HEK293 (cell line): Measurements from ENCODE around the gene KPNA6.

Experiments
- CTCF ChIA-PET: fragments of 350-600 bp; formaldehyde crosslinking; extraction: SDS; loops from one replicate; lab custom pipeline; 2021; ENCODE audit warnings: antibody characterized with exemption; lab: Yijun Ruan, JAX
- POLR2A ChIA-PET: fragments of 300-600 bp; formaldehyde crosslinking; extraction: SDS; loops from one replicate; lab custom pipeline; 2020; ENCODE audit warnings: antibody characterized with exemption, inconsistent platforms; lab: Yijun Ruan, JAX
- H3K27ac ChIP-seq: fragments of 200-500 bp; sonication (Bioruptor generic); 2 replicates; pipeline ENCODE4 v1.5.1; 2014; ENCODE audit warnings: low read depth, low read length, control low read depth, inconsistent platforms; ENCODE audit errors: extremely low read depth
- H3K36me3 ChIP-seq, 2 experiments: fragments of 200-500 bp in 1 of 2; sonication (Bioruptor generic) in 1 of 2; 1 replicate in 1 of 2; 2 replicates in 1 of 2; pipeline ENCODE4 v1.5.1; 2014 to 2017; ENCODE audit warnings: inconsistent platforms in 2 of 2, low read length in 2 of 2; ENCODE audit not compliant: control insufficient read depth in 2 of 2, insufficient read depth in 1 of 2
- H3K4me1 ChIP-seq: fragments of 200-500 bp; sonication (Bioruptor generic); 2 replicates; pipeline ENCODE4 v1.5.1; 2014; ENCODE audit warnings: mild to moderate bottlenecking, low read length, inconsistent platforms; ENCODE audit not compliant: control insufficient read depth, insufficient read depth
- H3K4me3 ChIP-seq: 2 replicates; pipeline ENCODE4 v1.5.1; 2011; ENCODE audit warnings: low read depth, mild to moderate bottlenecking, control low read depth, low read length, moderate library complexity
- H3K9me3 ChIP-seq: fragments of 200-500 bp; sonication (Bioruptor generic); 2 replicates; pipeline ENCODE4 v1.5.1; 2014; ENCODE audit warnings: low read depth, low read length, inconsistent platforms; ENCODE audit not compliant: control insufficient read depth, insufficient read depth
- GFI1B ChIP-seq: fragments of 450-650 bp; formaldehyde crosslinking; IDR thresholded peaks from 2 replicates; pipeline ENCODE4 v1.5.1; 2016; ENCODE audit warnings: missing biosample characterization, missing genetic modification characterization
- IKZF3 ChIP-seq: fragments of 450-650 bp; IDR thresholded peaks from 2 replicates; pipeline ENCODE4 v1.5.0; 2018; ENCODE audit warnings: missing biosample characterization, mild to moderate bottlenecking, missing genetic modification characterization, moderate library complexity
- KLF16 ChIP-seq: fragments of 450-650 bp; formaldehyde crosslinking; IDR thresholded peaks from 2 replicates; pipeline ENCODE4 v1.5.1; 2017; ENCODE audit warnings: missing biosample characterization, missing genetic modification characterization
- SP2 ChIP-seq: fragments of 450-650 bp; formaldehyde crosslinking; IDR thresholded peaks from 2 replicates; pipeline ENCODE4 v1.5.1; 2016; ENCODE audit warnings: missing biosample characterization, missing genetic modification characterization
- ZBTB48 ChIP-seq: fragments of 450-650 bp; formaldehyde crosslinking; IDR thresholded peaks from 2 replicates; pipeline ENCODE4 v1.5.1; 2016; ENCODE audit warnings: missing biosample characterization, missing genetic modification characterization
- ZBTB49 ChIP-seq: fragments of 450-650 bp; formaldehyde crosslinking; IDR thresholded peaks from 2 replicates; pipeline ENCODE4 v1.5.1; 2016; ENCODE audit warnings: missing biosample characterization, missing genetic modification characterization, low read depth
- ZFP69B ChIP-seq: fragments of 450-650 bp; formaldehyde crosslinking; IDR thresholded peaks from 2 replicates; pipeline ENCODE4 v1.5.1; 2016; ENCODE audit warnings: missing biosample characterization, missing genetic modification characterization
- ZNF112 ChIP-seq: fragments of 450-650 bp; formaldehyde crosslinking; IDR thresholded peaks from 2 replicates; pipeline ENCODE4 v1.5.0; 2017; ENCODE audit warnings: missing biosample characterization, missing genetic modification characterization
- ZNF114 ChIP-seq: fragments of 450-650 bp; formaldehyde crosslinking; IDR thresholded peaks from 2 replicates; pipeline ENCODE4 v1.5.0; 2017; ENCODE audit warnings: missing biosample characterization, missing genetic modification characterization
- ZNF138 ChIP-seq: fragments of 450-650 bp; formaldehyde crosslinking; IDR thresholded peaks from 2 replicates; pipeline ENCODE4 v1.5.1; 2016; ENCODE audit warnings: missing biosample characterization, missing genetic modification characterization, borderline replicate concordance
- ZNF146 ChIP-seq: fragments of 450-650 bp; formaldehyde crosslinking; IDR thresholded peaks from 2 replicates; pipeline ENCODE4 v1.5.1; 2016; ENCODE audit warnings: missing biosample characterization, missing genetic modification characterization
- ZNF274 ChIP-seq, 2 experiments: fragments of 200-500 bp in 1 of 2; fragments of 450-650 bp in 1 of 2; sonication (Bioruptor generic) in 1 of 2; formaldehyde crosslinking in 1 of 2; IDR thresholded peaks; 2 replicates each; pipeline versions ENCODE4 v1.5.1 to v1.6.1; 2014 to 2016; ENCODE audit warnings: borderline replicate concordance in 1 of 2, inconsistent platforms in 1 of 2, low read length in 1 of 2, missing biosample characterization in 1 of 2, missing genetic modification characterization in 1 of 2
- ZNF37A ChIP-seq: fragments of 450-650 bp; IDR thresholded peaks from 2 replicates; pipeline ENCODE4 v1.5.1; 2018; ENCODE audit warnings: missing biosample characterization, missing genetic modification characterization
- ZNF48 ChIP-seq: fragments of 450-650 bp; formaldehyde crosslinking; IDR thresholded peaks from 2 replicates; pipeline ENCODE4 v1.5.1; 2016; ENCODE audit warnings: missing biosample characterization, missing genetic modification characterization
- ZSCAN30 ChIP-seq: fragments of 450-650 bp; IDR thresholded peaks from 2 replicates; pipeline ENCODE4 v1.5.1; 2018; ENCODE audit warnings: missing biosample characterization, mild to moderate bottlenecking, missing genetic modification characterization, moderate library complexity
- ZSCAN4 ChIP-seq: fragments of 450-650 bp; formaldehyde crosslinking; IDR thresholded peaks from 2 replicates; pipeline ENCODE4 v1.5.1; 2017; ENCODE audit warnings: missing biosample characterization, missing genetic modification characterization
- TF ChIP-seq, protein P1 (sequence below): fragments of 450-650 bp; formaldehyde crosslinking; conservative IDR thresholded peaks from 2 replicates; pipeline ENCODE4 v1.5.1; 2016; ENCODE audit warnings: low read depth, missing biosample characterization, missing genetic modification characterization
- TF ChIP-seq, protein P2 (sequence below): fragments of 450-650 bp; formaldehyde crosslinking; IDR thresholded peaks from 2 replicates; pipeline ENCODE4 v1.5.1; 2016; ENCODE audit warnings: missing biosample characterization, missing genetic modification characterization, borderline replicate concordance

Gene KPNA6

GRCh38 chr1:32094746-32095521 lies 12.9 kb upstream of the KPNA6 start:
- POLR2A ChIA-PET, result no interaction called here
- H3K36me3 ChIP-seq, result peaks cover 4 to 72% of the 10 kb centered on the region in 2 experiments; a peak in 2 of 3 replicates
- no peak overlapping the region for H3K27ac ChIP-seq
- CTCF ChIA-PET, result interaction anchor here (1.0 kb wide), 1 partner anchor 14 kb away, joined by 3 read pairs; no protein-coding TSS in a partner anchor
- no peaks in the 10 kb centered on the region for H3K9me3 ChIP-seq
- H3K4me1 ChIP-seq, result no peaks in the 10 kb centered on the region
- H3K4me3 ChIP-seq, result no peak overlapping the region
- no peak for TF ChIP-seq ZFP69B
- TF ChIP-seq ZNF37A, result no peak
- no peak for TF ChIP-seq SP2 (tag by site-specific recombination)
- TF ChIP-seq, all 188 proteins: peak for 0

- POLR2A ChIA-PET, result interaction anchor here (0.6 kb wide), 1 partner anchor 22 kb away, joined by 3 read pairs; no protein-coding TSS in a partner anchor
- TF ChIP-seq ZBTB49 (tag by site-specific recombination) (no peak), GFI1B (no peak), ZSCAN4 (tag by site-specific recombination) (no peak), IKZF3 (tag by site-specific recombination) (no peak), ZSCAN30 (tag by site-specific recombination) (no peak), ZBTB48 (tag by site-specific recombination) (no peak), ZNF146 (tag by site-specific recombination) (no peak), KLF16 (tag by site-specific recombination) (no peak), ZNF138 (tag by site-specific recombination) (no peak), ZNF112 (tag by site-specific recombination) (no peak), ZNF274 (IDR thresholded peaks at IDR 0.05; ENCODE audit: low read length) (no peak), ZNF274 (tag by site-specific recombination; IDR thresholded peaks at IDR 0.05; ENCODE audit: borderline replicate concordance) (no peak), ZNF114 (no peak), ZNF48 (tag by site-specific recombination) (no peak)
- TF ChIP-seq, protein P1, sequence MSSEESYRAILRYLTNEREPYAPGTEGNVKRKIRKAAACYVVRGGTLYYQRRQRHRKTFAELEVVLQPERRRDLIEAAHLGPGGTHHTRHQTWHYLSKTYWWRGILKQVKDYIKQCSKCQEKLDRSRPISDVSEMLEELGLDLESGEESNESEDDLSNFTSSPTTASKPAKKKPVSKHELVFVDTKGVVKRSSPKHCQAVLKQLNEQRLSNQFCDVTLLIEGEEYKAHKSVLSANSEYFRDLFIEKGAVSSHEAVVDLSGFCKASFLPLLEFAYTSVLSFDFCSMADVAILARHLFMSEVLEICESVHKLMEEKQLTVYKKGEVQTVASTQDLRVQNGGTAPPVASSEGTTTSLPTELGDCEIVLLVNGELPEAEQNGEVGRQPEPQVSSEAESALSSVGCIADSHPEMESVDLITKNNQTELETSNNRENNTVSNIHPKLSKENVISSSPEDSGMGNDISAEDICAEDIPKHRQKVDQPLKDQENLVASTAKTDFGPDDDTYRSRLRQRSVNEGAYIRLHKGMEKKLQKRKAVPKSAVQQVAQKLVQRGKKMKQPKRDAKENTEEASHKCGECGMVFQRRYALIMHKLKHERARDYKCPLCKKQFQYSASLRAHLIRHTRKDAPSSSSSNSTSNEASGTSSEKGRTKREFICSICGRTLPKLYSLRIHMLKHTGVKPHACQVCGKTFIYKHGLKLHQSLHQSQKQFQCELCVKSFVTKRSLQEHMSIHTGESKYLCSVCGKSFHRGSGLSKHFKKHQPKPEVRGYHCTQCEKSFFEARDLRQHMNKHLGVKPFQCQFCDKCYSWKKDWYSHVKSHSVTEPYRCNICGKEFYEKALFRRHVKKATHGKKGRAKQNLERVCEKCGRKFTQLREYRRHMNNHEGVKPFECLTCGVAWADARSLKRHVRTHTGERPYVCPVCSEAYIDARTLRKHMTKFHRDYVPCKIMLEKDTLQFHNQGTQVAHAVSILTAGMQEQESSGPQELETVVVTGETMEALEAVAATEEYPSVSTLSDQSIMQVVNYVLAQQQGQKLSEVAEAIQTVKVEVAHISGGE (tag by site-specific recombination), result no peak
- TF ChIP-seq, protein P2, sequence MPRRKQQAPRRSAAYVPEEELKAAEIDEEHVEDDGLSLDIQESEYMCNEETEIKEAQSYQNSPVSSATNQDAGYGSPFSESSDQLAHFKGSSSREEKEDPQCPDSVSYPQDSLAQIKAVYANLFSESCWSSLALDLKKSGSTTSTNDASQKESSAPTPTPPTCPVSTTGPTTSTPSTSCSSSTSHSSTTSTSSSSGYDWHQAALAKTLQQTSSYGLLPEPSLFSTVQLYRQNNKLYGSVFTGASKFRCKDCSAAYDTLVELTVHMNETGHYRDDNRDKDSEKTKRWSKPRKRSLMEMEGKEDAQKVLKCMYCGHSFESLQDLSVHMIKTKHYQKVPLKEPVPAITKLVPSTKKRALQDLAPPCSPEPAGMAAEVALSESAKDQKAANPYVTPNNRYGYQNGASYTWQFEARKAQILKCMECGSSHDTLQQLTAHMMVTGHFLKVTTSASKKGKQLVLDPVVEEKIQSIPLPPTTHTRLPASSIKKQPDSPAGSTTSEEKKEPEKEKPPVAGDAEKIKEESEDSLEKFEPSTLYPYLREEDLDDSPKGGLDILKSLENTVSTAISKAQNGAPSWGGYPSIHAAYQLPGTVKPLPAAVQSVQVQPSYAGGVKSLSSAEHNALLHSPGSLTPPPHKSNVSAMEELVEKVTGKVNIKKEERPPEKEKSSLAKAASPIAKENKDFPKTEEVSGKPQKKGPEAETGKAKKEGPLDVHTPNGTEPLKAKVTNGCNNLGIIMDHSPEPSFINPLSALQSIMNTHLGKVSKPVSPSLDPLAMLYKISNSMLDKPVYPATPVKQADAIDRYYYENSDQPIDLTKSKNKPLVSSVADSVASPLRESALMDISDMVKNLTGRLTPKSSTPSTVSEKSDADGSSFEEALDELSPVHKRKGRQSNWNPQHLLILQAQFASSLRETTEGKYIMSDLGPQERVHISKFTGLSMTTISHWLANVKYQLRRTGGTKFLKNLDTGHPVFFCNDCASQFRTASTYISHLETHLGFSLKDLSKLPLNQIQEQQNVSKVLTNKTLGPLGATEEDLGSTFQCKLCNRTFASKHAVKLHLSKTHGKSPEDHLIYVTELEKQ, result no peak
- CTCF ChIA-PET, result interaction anchor here (0.6 kb wide), 1 partner anchor 444 kb away, joined by 3 read pairs; no protein-coding TSS in a partner anchor
- H3K36me3 ChIP-seq, result peaks cover 0 to 63% of the 10 kb centered on the region in 2 experiments; a peak in 2 of 3 replicates
- H3K27ac ChIP-seq, result no peak overlapping the region
- no peak overlapping the region for H3K4me3 ChIP-seq
- H3K9me3 ChIP-seq, result no peaks in the 10 kb centered on the region
- H3K4me1 ChIP-seq, result no peaks in the 10 kb centered on the region
These were observed 8.4 kb upstream of the KPNA6 start for GRCh38 chr1:32099426-32099825.
